IMR-90 (cell line): ENCODE data around the gene MEST. TPM values are rescaled to one million over a fixed set of nuclear protein-coding genes. Genes with fewer than 3 reads are reported as not detected.
A peak's percentile ranks its signal among the peaks of the same experiment; 100 is the strongest.

Experiments used
- ATAC-seq: fragments of 200-7000 bp; cut with Tn5 transposase; 2 replicates; pipeline ENCODE4 v1.9.1; 2020; ENCODE audit warnings: low read depth, mild to moderate bottlenecking, moderate library complexity
- BruUV-seq: library from RNA; stranded (reverse); fragments of 400-500 nt; replicated peaks from 2 replicates; lab custom pipeline; 2021; lab: Mats Ljungman, UMichigan
- CTCF ChIA-PET: fragments of 300-600 bp; formaldehyde crosslinking; extraction: SDS; loops from one replicate; lab custom pipeline; 2021; ENCODE audit warnings: antibody characterized with exemption; lab: Yijun Ruan, JAX
- POLR2A ChIA-PET: fragments of 300-600 bp; sonication (Branson Sonifier 250); formaldehyde crosslinking; loops from one replicate; lab custom pipeline; 2022; ENCODE audit warnings: antibody characterized with exemption; ENCODE audit not compliant: unreplicated experiment; lab: Charles Lee
- DNase-seq: peaks from one replicate; pipeline ENCODE4 v3.0.0; 2013
- H2AFZ ChIP-seq: replicated peaks from 2 replicates; pipeline ENCODE3; 2013; ENCODE audit warnings: low read length, mild to moderate bottlenecking; ENCODE audit not compliant: poor library complexity
- H2AK5ac ChIP-seq: 2 replicates; pipeline ENCODE4 v1.6.1; 2013; ENCODE audit warnings: low read depth, low read length, inconsistent platforms
- H2AK9ac ChIP-seq: replicated peaks from 2 replicates; pipeline ENCODE3; 2013; ENCODE audit warnings: mild to moderate bottlenecking, low read depth, low read length, moderate library complexity; ENCODE audit not compliant: poor library complexity
- H2BK120ac ChIP-seq: 2 replicates; pipeline ENCODE4 v1.6.1; 2013; ENCODE audit warnings: low read depth, low read length, inconsistent platforms
- H2BK15ac ChIP-seq: 3 replicates; pipeline ENCODE4 v1.6.1; 2013; ENCODE audit warnings: low read depth, low read length, inconsistent platforms
- H2BK20ac ChIP-seq: 2 replicates; pipeline ENCODE4 v1.6.1; 2013; ENCODE audit warnings: low read depth, mild to moderate bottlenecking, inconsistent platforms, low read length, moderate library complexity
- H2BK5ac ChIP-seq: 2 replicates; pipeline ENCODE4 v1.6.1; 2013; ENCODE audit warnings: mild to moderate bottlenecking, low read depth, low read length, inconsistent platforms; ENCODE audit not compliant: poor library complexity, severe bottlenecking
- H3K14ac ChIP-seq: replicated peaks from 2 replicates; pipeline ENCODE4 v1.6.1; 2013; ENCODE audit warnings: low read depth, low read length, inconsistent platforms
- H3K18ac ChIP-seq: 2 replicates; pipeline ENCODE4 v1.6.1; 2013; ENCODE audit warnings: low read depth, low read length, control low read depth
- H3K23ac ChIP-seq: 2 replicates; pipeline ENCODE4 v1.6.1; 2013; ENCODE audit warnings: low read depth, low read length, inconsistent platforms
- H3K27ac ChIP-seq: 2 replicates; pipeline ENCODE4 v1.5.1; 2013; ENCODE audit warnings: mild to moderate bottlenecking, control low read depth, low read length; ENCODE audit not compliant: insufficient read depth
- H3K27me3 ChIP-seq: 2 replicates; pipeline ENCODE4 v1.6.1; 2013; ENCODE audit warnings: low read length; ENCODE audit not compliant: control insufficient read depth, insufficient read depth
- H3K36me3 ChIP-seq: 2 replicates; pipeline ENCODE4 v1.6.1; 2013; ENCODE audit warnings: low read length, mixed read lengths; ENCODE audit not compliant: control insufficient read depth, insufficient read depth
- H3K4ac ChIP-seq: 2 replicates; pipeline ENCODE4 v1.6.1; 2013; ENCODE audit warnings: low read depth, low read length, inconsistent platforms
- H3K4me1 ChIP-seq: 2 replicates; pipeline ENCODE4 v1.6.1; 2013; ENCODE audit warnings: low read length, mixed read lengths; ENCODE audit not compliant: control insufficient read depth, insufficient read depth
- H3K4me2 ChIP-seq: 2 replicates; pipeline ENCODE4 v1.6.1; 2013; ENCODE audit warnings: low read depth, mild to moderate bottlenecking, control low read depth, low read length, moderate library complexity
- H3K4me3 ChIP-seq: 2 replicates; pipeline ENCODE4 v1.5.1; 2013; ENCODE audit warnings: low read depth, mild to moderate bottlenecking, control low read depth, low read length, moderate library complexity; ENCODE audit not compliant: insufficient read depth
- H3K56ac ChIP-seq: 2 replicates; pipeline ENCODE4 v1.6.1; 2013; ENCODE audit warnings: low read length, inconsistent platforms; ENCODE audit not compliant: insufficient read depth; ENCODE audit errors: extremely low read depth
- H3K79me1 ChIP-seq, 2 experiments: 2 replicates each; pipeline ENCODE4 v1.6.1; 2013; ENCODE audit warnings: low read length in 2 of 2, inconsistent platforms in 1 of 2, low read depth in 1 of 2
- H3K9ac ChIP-seq: 2 replicates; pipeline ENCODE4 v1.6.1; 2013; ENCODE audit warnings: low read depth, low read length, control low read depth
- H3K9me1 ChIP-seq: 2 replicates; pipeline ENCODE4 v1.6.1; 2013; ENCODE audit warnings: low read length, inconsistent platforms; ENCODE audit not compliant: insufficient read depth
- H3K9me3 ChIP-seq: 2 replicates; pipeline ENCODE4 v1.6.1; 2013; ENCODE audit warnings: low read length; ENCODE audit not compliant: control insufficient read depth, insufficient read depth
- H4K20me1 ChIP-seq: 2 replicates; pipeline ENCODE4 v1.6.1; 2013; ENCODE audit warnings: low read length, inconsistent platforms; ENCODE audit not compliant: insufficient read depth
- H4K5ac ChIP-seq: 2 replicates; pipeline ENCODE4 v1.6.1; 2013; ENCODE audit warnings: mild to moderate bottlenecking, low read depth, low read length, control low read depth
- H4K8ac ChIP-seq, 2 experiments: 2 replicates each; pipeline ENCODE4 v1.6.1; 2013; ENCODE audit warnings: low read depth in 2 of 2, low read length in 2 of 2, control low read depth in 1 of 2, inconsistent platforms in 1 of 2
- H4K91ac ChIP-seq: 2 replicates; pipeline ENCODE4 v1.6.1; 2013; ENCODE audit warnings: low read depth, low read length, inconsistent platforms; ENCODE audit not compliant: insufficient read depth
- BHLHE40 ChIP-seq: fragments of 150-350 bp; IDR thresholded peaks from 2 replicates; pipeline ENCODE4 v1.6.1; 2016; ENCODE audit warnings: mild to moderate bottlenecking, low read depth, low read length
- CEBPB ChIP-seq: IDR thresholded peaks from 2 replicates; pipeline ENCODE4 v1.6.1; 2012; ENCODE audit warnings: low read depth, low read length, improper control_type of control experiment
- CHD1 ChIP-seq: IDR thresholded peaks from 2 replicates; pipeline ENCODE4 v1.6.1; 2012; ENCODE audit warnings: low read depth, low read length, improper control_type of control experiment
- FOS ChIP-seq: fragments of 150-350 bp; IDR thresholded peaks from 2 replicates; pipeline ENCODE4 v1.6.1; 2016; ENCODE audit warnings: low read depth, low read length
- MAZ ChIP-seq: IDR thresholded peaks from 2 replicates; pipeline ENCODE4 v1.6.1; 2012; ENCODE audit warnings: low read depth, mild to moderate bottlenecking, low read length, improper control_type of control experiment, moderate library complexity, borderline replicate concordance
- MXI1 ChIP-seq: IDR thresholded peaks from 2 replicates; pipeline ENCODE4 v1.6.1; 2012; ENCODE audit warnings: low read depth, mild to moderate bottlenecking, low read length, moderate library complexity, borderline replicate concordance
- NFE2L2 ChIP-seq: fragments of 150-350 bp; IDR thresholded peaks from 2 replicates; pipeline ENCODE4 v1.6.1; 2016; ENCODE audit warnings: low read depth, mild to moderate bottlenecking, low read length
- POLR2A ChIP-seq: IDR thresholded peaks from 2 replicates; pipeline ENCODE4 v1.6.1; 2012; ENCODE audit warnings: mild to moderate bottlenecking, low read depth, low read length
- RAD21 ChIP-seq: IDR thresholded peaks from 2 replicates; pipeline ENCODE4 v1.6.1; 2012; ENCODE audit warnings: low read length, improper control_type of control experiment
- RCOR1 ChIP-seq: IDR thresholded peaks from 2 replicates; pipeline ENCODE4 v1.6.1; 2012; ENCODE audit warnings: mild to moderate bottlenecking, low read length, improper control_type of control experiment; ENCODE audit not compliant: insufficient replicate concordance
- RFX5 ChIP-seq: IDR thresholded peaks from 2 replicates; pipeline ENCODE4 v1.8.0; 2012; ENCODE audit warnings: low read depth, mild to moderate bottlenecking, low read length, moderate library complexity
- SMC3 ChIP-seq: fragments of 150-350 bp; IDR thresholded peaks from 2 replicates; pipeline ENCODE4 v1.6.1; 2016; ENCODE audit warnings: low read depth, mild to moderate bottlenecking, antibody characterized with exemption, low read length, moderate library complexity
- WGBS, 2 experiments: methylation state at CpG; one replicate each; pipeline versions ENCODE4 v1.1.5 to v1.1.7; 2013; ENCODE audit warnings: missing lambda C conversion rate in 2 of 2; ENCODE audit not compliant: insufficient read length in 1 of 2; ENCODE audit errors: extremely low coverage in 2 of 2; 5-methylcytosine and 5-hydroxymethylcytosine counted together
- dilution Hi-C: fragments of 300-500 bp; cut with HindIII; formaldehyde crosslinking; loops from one replicate; pipeline ENCODE4 v1.14.3; 2018; ENCODE audit warnings: low sequenced_read_pairs; ENCODE audit not compliant: unreplicated experiment
- in situ Hi-C: fragments of 300-500 bp; cut with MboI; formaldehyde crosslinking; loops from 3 replicates; pipeline ENCODE4 v1.14.3; 2019; ENCODE audit warnings: low sequenced_read_pairs, inconsistent platforms, mixed read lengths
- intact Hi-C: fragments of 100-400 bp; cut with micrococcal nuclease; formaldehyde crosslinking; loops from 2 replicates; pipeline ENCODE4 v1.10.0; 2022
- polyA plus RNA-seq, 3 experiments: library from polyadenylated mRNA; depleted of rRNA; stranded (reverse); fragments of >200 nt; gene quantifications; 2 replicates each; pipeline ENCODE4 v1.2.3, GENCODE V29; 2012; ENCODE audit warnings: low replicate concordance in 1 of 3
- total RNA-seq: library from RNA; depleted of rRNA; stranded (reverse); fragments of >200 nt; gene quantifications from 2 replicates; pipeline ENCODE4 v1.2.3, GENCODE V29; 2012
- TF ChIP-seq, protein P1 (sequence below): fragments of 150-350 bp; IDR thresholded peaks from 2 replicates; pipeline ENCODE4 v1.6.1; 2016; ENCODE audit warnings: low read depth, mild to moderate bottlenecking, low read length, moderate library complexity, borderline replicate concordance
- TF ChIP-seq, protein P2 (sequence below): conservative IDR thresholded peaks from 2 replicates; pipeline ENCODE4 v1.5.1; 2012; ENCODE audit warnings: mild to moderate bottlenecking, low read depth, low read length, improper control_type of control experiment

MEST gene
- total and polyA plus RNA-seq, 2 of the 4 experiments (the other 2 are of a cell fraction) = 219 to 317 TPM

DNA sequence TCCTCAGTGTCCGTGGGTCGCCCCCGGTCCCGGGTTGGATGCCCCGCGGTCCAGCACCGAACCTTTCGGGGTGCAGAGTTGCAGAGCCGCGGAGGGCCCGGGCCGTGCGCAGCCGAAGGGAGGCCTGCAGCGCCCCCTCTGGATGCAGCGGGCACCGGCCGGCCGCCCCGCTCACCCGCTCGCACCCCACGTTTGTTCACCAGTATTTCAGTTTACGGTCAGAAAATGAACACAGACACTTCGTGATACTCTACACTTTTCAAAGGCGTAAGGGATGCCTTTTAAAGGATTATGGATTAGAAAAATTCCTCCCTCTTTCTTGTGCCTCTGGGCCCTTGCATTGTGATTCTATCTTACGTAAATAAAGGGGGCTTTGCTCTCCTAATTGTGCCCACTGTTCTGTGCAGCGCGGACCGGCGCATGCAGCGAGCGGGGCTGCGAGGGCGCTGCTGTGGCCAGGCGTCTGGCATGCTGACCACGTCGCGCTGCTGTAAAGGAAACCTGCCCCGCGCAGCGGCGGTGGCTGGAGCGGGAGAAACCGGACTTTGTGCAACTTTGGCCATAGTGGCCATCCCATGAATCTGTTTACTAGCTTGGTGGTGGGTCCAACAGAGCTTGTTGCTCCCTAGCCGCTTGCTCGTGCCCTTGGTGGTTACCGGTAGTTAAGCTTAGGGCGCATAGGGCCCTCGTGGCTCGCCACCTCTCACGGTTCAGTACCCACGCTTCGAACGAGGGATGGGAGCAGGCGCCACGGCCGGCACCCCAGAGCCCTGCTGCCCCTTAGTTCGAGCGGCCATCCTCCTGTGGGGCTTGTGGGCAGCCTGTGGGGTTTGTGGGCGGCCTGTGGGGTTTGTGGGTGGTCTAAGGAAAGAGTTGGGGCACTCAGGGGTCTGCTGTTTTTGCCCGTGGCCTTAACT is 739 bp upstream of the MEST start:
- H3K9ac ChIP-seq = peak overlapping the region; percentile 51
- DNase-seq = peak; percentile 26
- WGBS, 2 experiments = 45% methylated on average over 37 of the region's 62 CpGs; no CpG with 5 or more reads in 1 of the 2 experiments
- TF ChIP-seq FOS (no peak), POLR2A (no peak), CHD1 (no peak), MXI1 (peak; percentile 36; the same call in 1 of the 2 replicates), RCOR1 (no peak), RFX5 (no peak), CEBPB (no peak), BHLHE40 (no peak), SMC3 (0 out of 2 replicates have a peak, but pooled peaks have one; percentile 16), MAZ (no peak; the same call in 1 of the 2 replicates), NFE2L2 (no peak), RAD21 (peak; percentile 65)
- TF ChIP-seq, protein P1, sequence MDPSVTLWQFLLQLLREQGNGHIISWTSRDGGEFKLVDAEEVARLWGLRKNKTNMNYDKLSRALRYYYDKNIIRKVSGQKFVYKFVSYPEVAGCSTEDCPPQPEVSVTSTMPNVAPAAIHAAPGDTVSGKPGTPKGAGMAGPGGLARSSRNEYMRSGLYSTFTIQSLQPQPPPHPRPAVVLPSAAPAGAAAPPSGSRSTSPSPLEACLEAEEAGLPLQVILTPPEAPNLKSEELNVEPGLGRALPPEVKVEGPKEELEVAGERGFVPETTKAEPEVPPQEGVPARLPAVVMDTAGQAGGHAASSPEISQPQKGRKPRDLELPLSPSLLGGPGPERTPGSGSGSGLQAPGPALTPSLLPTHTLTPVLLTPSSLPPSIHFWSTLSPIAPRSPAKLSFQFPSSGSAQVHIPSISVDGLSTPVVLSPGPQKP = no peak
- TF ChIP-seq, protein P2, sequence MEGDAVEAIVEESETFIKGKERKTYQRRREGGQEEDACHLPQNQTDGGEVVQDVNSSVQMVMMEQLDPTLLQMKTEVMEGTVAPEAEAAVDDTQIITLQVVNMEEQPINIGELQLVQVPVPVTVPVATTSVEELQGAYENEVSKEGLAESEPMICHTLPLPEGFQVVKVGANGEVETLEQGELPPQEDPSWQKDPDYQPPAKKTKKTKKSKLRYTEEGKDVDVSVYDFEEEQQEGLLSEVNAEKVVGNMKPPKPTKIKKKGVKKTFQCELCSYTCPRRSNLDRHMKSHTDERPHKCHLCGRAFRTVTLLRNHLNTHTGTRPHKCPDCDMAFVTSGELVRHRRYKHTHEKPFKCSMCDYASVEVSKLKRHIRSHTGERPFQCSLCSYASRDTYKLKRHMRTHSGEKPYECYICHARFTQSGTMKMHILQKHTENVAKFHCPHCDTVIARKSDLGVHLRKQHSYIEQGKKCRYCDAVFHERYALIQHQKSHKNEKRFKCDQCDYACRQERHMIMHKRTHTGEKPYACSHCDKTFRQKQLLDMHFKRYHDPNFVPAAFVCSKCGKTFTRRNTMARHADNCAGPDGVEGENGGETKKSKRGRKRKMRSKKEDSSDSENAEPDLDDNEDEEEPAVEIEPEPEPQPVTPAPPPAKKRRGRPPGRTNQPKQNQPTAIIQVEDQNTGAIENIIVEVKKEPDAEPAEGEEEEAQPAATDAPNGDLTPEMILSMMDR = peak; percentile 62

More for the DNA sequence above, 739 bp upstream of the MEST start:
- H2BK20ac ChIP-seq = 0 out of 2 replicates have a peak overlapping the region, but pooled peaks have one; percentile 47
- H3K27me3 ChIP-seq = no peaks in the 10 kb centered on the region
- H3K4ac ChIP-seq = peak overlapping the region; percentile 62
- no peaks in the 10 kb centered on the region for H3K9me3 ChIP-seq
- H3K4me3 ChIP-seq = peak overlapping the region; percentile 71
- H3K14ac ChIP-seq = peak overlapping the region; percentile 52
- in situ Hi-C loops = no loop called here
- POLR2A ChIA-PET = no interaction called here
- dilution Hi-C loops = no loop called here
- peak overlapping the region; percentile 33; the same call in 1 of the 2 replicates for H4K5ac ChIP-seq
- H2AK9ac ChIP-seq = peak overlapping the region; percentile 61
- no peaks in the 10 kb centered on the region for H4K20me1 ChIP-seq
- peak overlapping the region; percentile 86 for H2AFZ ChIP-seq
- peak overlapping the region; percentile 77 for H3K23ac ChIP-seq
- H3K79me1 ChIP-seq = peaks cover 0 to 3% of the 10 kb centered on the region in 2 experiments; a peak in 1 of 4 replicates
- no peak overlapping the region for H2AK5ac ChIP-seq
- peak overlapping the region; percentile 68 for H3K4me2 ChIP-seq
- CTCF ChIA-PET = no interaction called here
- peak overlapping the region; percentile 70; the same call in 1 of the 3 replicates for H2BK15ac ChIP-seq
- BruUV-seq = no TSS peak
- H4K8ac ChIP-seq = peak overlapping the region; percentile 31 to 75; a peak in 3 of 4 replicates
- peak; percentile 45 for ATAC-seq
- peak overlapping the region; percentile 45 for H3K27ac ChIP-seq
- intact Hi-C loops = loop anchor here (1.0 to 10.0 kb wide), 3 partner anchors 59 to 213 kb away; no protein-coding TSS in a partner anchor
- H2BK5ac ChIP-seq = peak overlapping the region; percentile 41
- H3K4me1 ChIP-seq = peaks cover 11% of the 10 kb centered on the region
- H3K18ac ChIP-seq = peak overlapping the region; percentile 61; the same call in 1 of the 2 replicates
- H2BK120ac ChIP-seq = peak overlapping the region; percentile 72
- peak overlapping the region; percentile 19; the same call in 1 of the 2 replicates for H3K56ac ChIP-seq
- H3K36me3 ChIP-seq = no peaks in the 10 kb centered on the region
- H3K9me1 ChIP-seq = no peaks in the 10 kb centered on the region
- H4K91ac ChIP-seq = peak overlapping the region; percentile 51; the same call in 1 of the 2 replicates
